Spleen (tissue), 7 donors: ENCODE data around the gene CELA2B.

Experiments
- POLR2A ChIP-seq, 3 donors: fragments of 450-650 bp; IDR thresholded peaks; one replicate each; pipeline ENCODE4 v1.5.1; 2017; ENCODE audit warnings: antibody characterized with exemption in 3 of 3, mild to moderate bottlenecking in 1 of 3
- POLR2AphosphoS5 ChIP-seq, 3 donors: sonication (generic); formaldehyde crosslinking; IDR thresholded peaks; one replicate each; pipeline ENCODE4 v1.5.1; 2017; ENCODE audit warnings: antibody characterized with exemption in 3 of 3
- TF ChIP-seq, protein P1 (sequence below), 11 experiments: fragments of 200-600 bp in 7 of 11; fragments of 450-650 bp in 4 of 11; sonication (generic) in 4 of 11; IDR thresholded peaks in 8 of 11; conservative IDR thresholded peaks in 3 of 11; 1 replicate in 7 of 11; 2 replicates in 4 of 11; pipeline versions ENCODE4 v1.4.0 to v1.8.0; 2016 to 2021; ENCODE audit warnings: antibody characterized with exemption in 11 of 11, inconsistent platforms in 4 of 11, mild to moderate bottlenecking in 1 of 11
- donor health status: DM: no; HTN: no; CAD: no; lungs with moderate emphysema.
- donor health status: DM: no; HTN: no; CAD: no.
- donor health status: DM: no; HTN: no; CAD: no.

GRCh38 chr1:15472587-15472986, 3.3 kb upstream of the CELA2B start:
- TF ChIP-seq, protein P1, sequence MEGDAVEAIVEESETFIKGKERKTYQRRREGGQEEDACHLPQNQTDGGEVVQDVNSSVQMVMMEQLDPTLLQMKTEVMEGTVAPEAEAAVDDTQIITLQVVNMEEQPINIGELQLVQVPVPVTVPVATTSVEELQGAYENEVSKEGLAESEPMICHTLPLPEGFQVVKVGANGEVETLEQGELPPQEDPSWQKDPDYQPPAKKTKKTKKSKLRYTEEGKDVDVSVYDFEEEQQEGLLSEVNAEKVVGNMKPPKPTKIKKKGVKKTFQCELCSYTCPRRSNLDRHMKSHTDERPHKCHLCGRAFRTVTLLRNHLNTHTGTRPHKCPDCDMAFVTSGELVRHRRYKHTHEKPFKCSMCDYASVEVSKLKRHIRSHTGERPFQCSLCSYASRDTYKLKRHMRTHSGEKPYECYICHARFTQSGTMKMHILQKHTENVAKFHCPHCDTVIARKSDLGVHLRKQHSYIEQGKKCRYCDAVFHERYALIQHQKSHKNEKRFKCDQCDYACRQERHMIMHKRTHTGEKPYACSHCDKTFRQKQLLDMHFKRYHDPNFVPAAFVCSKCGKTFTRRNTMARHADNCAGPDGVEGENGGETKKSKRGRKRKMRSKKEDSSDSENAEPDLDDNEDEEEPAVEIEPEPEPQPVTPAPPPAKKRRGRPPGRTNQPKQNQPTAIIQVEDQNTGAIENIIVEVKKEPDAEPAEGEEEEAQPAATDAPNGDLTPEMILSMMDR (IDR thresholded peaks at IDR 0.05 in 8 of 11, conservative IDR thresholded peaks at IDR 0.05 in 3 of 11): no peak
- no peak for TF ChIP-seq POLR2AphosphoS5 (IDR thresholded peaks at IDR 0.05)
- no peak for TF ChIP-seq POLR2A (IDR thresholded peaks at IDR 0.05)
